RWPE1 (cell line): ENCODE measurements around the gene TBC1D24.

Experiments used
- CTCF ChIA-PET: fragments of 350-600 bp; sonication (Branson Sonifier 250); formaldehyde crosslinking; extraction: SDS; loops from one replicate; lab custom pipeline; 2021; lab: Yijun Ruan, JAX
- POLR2A ChIA-PET: fragments of 400-600 bp; formaldehyde crosslinking; extraction: SDS; loops from one replicate; lab custom pipeline; 2020; ENCODE audit warnings: antibody characterized with exemption; ENCODE audit not compliant: low non-redundant PET; lab: Yijun Ruan, JAX
- DNase-seq: peaks from one replicate; pipeline ENCODE4 v3.0.0; 2012; ENCODE audit warnings: low spot score
- H3K27ac ChIP-seq: fragments of 450-650 bp; 2 replicates; pipeline ENCODE4 v1.5.1; 2017
- CTCF ChIP-seq: fragments of 450-650 bp; conservative IDR thresholded peaks from 2 replicates; pipeline ENCODE4 v1.5.1; 2017; ENCODE audit warnings: low read depth, mild to moderate bottlenecking

Gene TBC1D24

GRCh38 chr16:2456551-2457153 lies 18.3 kb upstream of the TBC1D24 start:
- no peak for DNase-seq
- ChIA-PET CTCF (interaction anchor here (0.6 to 0.8 kb wide), 2 partner anchors 14 to 464 kb away, joined by 3 read pairs; no protein-coding TSS in a partner anchor), POLR2A (no interaction called here)
- TF ChIP-seq CTCF, result no peak
- peak overlapping the region; percentile 75 for H3K27ac ChIP-seq

DNA sequence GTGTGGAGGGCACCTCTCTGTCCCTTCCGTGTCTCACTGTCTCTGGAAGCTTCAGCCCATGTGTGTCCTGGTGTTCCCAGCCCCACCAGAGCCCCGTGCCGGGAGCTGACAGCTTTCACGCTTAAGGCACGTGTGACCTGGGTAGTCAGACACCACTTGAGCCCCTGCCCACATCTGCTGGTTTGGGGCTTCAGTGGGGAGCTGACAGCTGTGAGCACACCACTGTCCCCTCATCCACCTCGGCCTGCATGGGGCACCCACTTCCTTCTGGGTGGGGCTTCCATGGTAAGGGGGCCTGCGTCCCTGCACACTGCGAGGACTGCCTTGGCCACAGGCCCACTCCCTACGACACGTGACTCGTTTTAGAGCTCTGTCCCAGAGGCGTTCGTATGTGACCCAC lies 17.7 kb upstream of the TBC1D24 start:
- ChIA-PET CTCF (interaction anchor here (0.6 to 0.8 kb wide), 2 partner anchors 13 to 463 kb away, joined by 3 read pairs; no protein-coding TSS in a partner anchor), POLR2A (no interaction called here)
- TF ChIP-seq CTCF, result no peak
- DNase-seq, result no peak
- H3K27ac ChIP-seq, result peak overlapping the region; percentile 75

DNA sequence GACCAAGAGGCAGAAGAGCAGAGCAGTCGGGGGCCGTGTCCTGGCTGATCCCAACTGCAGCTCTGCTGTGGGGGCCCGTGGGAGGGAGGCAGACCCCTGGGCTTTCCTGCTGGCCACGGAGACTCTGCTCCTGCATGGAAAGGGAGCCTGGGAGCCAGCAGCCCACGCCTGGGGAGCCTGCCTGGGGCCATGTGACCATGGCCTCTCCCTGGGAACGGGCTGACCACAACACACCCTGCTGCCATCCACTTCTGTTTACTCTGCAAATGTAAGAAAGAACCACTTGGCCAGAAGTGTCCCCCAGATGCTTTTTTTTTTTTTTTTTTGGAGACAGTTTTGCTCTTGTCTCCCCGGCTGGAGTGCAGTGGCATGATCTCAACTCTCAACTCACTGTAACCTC lies 17.0 kb upstream of the TBC1D24 start:
- ChIA-PET POLR2A (no interaction called here), CTCF (no interaction called here)
- TF ChIP-seq CTCF, result no peak
- DNase-seq, result no peak
- peak overlapping the region; percentile 75 for H3K27ac ChIP-seq

- ChIA-PET POLR2A (no interaction called here), CTCF (interaction anchor here (0.7 to 1.1 kb wide), 2 partner anchors 8 to 264 kb away, joined by 3 to 4 read pairs; no protein-coding TSS in a partner anchor)
- no peak for DNase-seq
- no peak for TF ChIP-seq CTCF
- peak overlapping the region; percentile 75 for H3K27ac ChIP-seq
Measured at GRCh38 chr16:2458887-2459646, 15.9 kb upstream of the TBC1D24 start.

GRCh38 chr16:2459647-2460390 lies 15.1 kb upstream of the TBC1D24 start, which contains the start of gene TEDC2:
TSS of gene TEDC2 (plus strand) at chr16:2460109. CDS start at chr16:2460145, 36 bp downstream.
- TF ChIP-seq CTCF, result no peak
- DNase-seq, result peak; percentile 97
- ChIA-PET CTCF (interaction anchor here (0.7 to 1.1 kb wide), 2 partner anchors 8 to 265 kb away, joined by 3 to 4 read pairs; no protein-coding TSS in a partner anchor), POLR2A (no interaction called here)
- peak within 1 kb of the TSS; percentile 75 for H3K27ac ChIP-seq

GRCh38 chr16:2460391-2460713 lies 14.6 kb upstream of the TBC1D24 start:
- H3K27ac ChIP-seq, result peak overlapping the region; percentile 75
- no peak for DNase-seq
- CTCF ChIA-PET, result no interaction called here
- TF ChIP-seq CTCF, result no peak
- POLR2A ChIA-PET, result no interaction called here
